GM12874 (cell line): ENCODE data around the gene APBA3.

ENCODE experiments used
- CTCF ChIP-seq: IDR thresholded peaks from 2 replicates; pipeline ENCODE4 v1.5.1; 2011; ENCODE audit warnings: low read depth, mild to moderate bottlenecking, control low read depth, low read length, moderate library complexity; ENCODE audit not compliant: insufficient read depth

APBA3 gene

DNA sequence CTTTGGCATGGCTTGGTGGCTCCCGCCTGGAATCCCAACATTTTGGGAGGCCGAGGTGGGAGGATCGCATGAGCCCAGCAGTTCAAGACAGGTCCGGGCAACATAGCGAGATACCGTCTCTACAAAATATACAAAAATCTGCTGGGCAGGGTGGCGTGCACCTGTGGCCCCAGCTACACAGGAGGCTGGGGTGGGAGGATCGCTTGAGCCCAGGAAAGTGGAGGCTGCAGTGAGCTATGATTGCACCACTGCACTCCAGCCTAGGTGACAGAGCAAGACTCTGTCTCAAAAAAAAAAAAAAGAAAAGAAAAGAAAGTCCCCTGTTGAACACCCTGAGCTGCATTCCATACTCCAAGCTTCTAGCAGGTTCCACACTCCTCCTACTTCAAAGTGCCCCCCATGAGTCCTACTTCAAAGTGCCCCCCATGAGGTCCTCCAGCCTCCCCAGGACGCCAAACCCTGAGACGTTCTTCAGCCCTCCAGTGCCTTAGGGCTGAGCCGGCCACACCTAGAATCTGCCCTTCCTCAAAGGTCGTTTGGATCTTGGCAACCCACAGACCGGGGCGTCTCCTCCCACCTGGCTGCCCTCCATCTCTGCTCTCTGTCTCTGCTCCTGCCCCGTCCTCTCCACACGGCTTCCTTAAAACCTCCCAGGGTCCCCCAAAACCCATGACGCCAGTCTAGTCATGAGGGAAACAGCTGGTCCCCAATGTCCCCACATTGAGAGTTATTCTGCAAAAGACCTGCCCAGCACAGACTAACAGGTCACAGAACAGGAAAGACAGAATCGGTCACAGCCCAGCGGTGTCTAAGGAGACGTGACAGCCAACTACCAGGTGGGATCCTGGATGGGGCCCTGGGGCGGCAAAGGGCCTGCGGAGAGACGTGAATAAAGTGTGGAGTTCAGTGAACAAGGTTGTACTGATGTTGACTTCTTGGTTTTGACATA is 48.6 kb downstream of the APBA3 start:
- no peak for TF ChIP-seq CTCF

GRCh38 chr19:3710265-3710812 is 51.2 kb downstream of the APBA3 start:
- TF ChIP-seq CTCF = no peak

DNA sequence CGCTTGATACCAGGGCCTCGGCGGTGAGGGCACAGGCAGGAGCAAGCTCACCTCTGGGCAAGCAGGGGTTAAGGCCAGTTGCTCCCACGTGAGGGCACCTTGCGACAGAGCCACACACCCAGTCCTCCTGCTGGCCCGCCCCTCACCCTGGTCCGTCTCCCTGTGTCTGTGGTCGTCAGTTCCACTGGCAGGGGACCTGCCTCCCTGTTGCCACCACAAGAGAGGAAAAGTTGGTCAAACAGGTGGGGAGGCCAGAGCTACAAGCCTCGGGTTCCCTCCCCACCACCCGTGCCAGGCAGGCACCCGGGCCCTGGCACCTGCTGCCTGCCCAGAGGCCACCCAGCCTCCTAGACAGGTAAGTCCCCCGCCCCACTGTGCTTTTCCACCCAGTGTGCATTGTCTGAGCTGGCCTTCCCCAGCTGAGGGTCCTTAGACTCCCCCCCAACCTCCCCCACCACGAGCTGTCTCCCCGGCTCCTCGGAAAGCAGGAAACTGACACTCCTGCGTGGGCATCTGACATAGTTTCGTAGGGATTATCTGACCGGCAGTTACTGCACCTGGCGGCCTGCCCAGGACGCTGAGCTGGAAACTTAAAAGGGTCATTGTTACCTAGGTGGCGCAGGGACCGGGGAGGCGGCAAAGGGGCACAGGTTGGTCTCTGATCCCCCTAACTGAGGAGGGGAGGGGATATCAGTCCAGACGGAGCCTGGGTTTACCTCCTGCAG is 53.1 kb downstream of the APBA3 start, which contains the start of gene TJP3:
TSS of gene TJP3 (plus strand) at position 178 of the 725 bp plus-strand sequence. CDS start 20,049 bp downstream, outside the sequence.
- TF ChIP-seq CTCF = no peak

DNA sequence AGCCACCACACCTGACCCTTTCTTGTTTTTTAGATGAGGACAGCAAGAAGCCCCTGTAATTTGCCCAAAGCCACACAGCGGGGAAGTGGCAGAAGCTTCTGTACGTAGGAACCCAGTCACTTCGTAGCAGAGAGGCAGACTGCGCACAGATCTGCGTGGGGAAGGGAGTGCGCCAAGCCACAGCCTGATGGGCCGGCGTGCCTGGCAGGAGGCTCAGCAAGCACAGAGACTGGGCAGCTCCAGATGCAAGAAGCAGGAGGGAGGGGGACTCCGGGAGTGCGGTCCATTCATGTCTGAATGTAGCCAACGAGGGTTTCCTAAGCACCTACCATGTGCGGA is 53.7 kb downstream of the APBA3 start:
- no peak for TF ChIP-seq CTCF

GRCh38 chr19:3701200-3701599 is 60.3 kb downstream of the APBA3 start:
- TF ChIP-seq CTCF = no peak
